Measurements from ENCODE around the gene DDX27. TPM values are rescaled to one million over a fixed set of nuclear protein-coding genes. Genes with fewer than 3 reads are reported as not detected.

Gene DDX27
- total and polyA plus RNA-seq, 2 of the 13 experiments (the other 11 are each of a cell fraction or from before 2014, with no cell fraction given), result 42.6 to 72.8 TPM

GRCh38 chr20:49285813-49286494 is 66.7 kb downstream of the DDX27 start (continued):
- TF ChIP-seq GPBP1L1 (CRISPR knock-in tag; IDR thresholded peaks at IDR 0.05) (no peak), ZNF276 (CRISPR knock-in tag; IDR thresholded peaks at IDR 0.05; ENCODE audit: low read depth) (no peak), AGO2 (optimal IDR thresholded peaks at IDR 0.05; ENCODE audit: low read depth, low read length) (peak; percentile 40), RBM22 (optimal IDR thresholded peaks at IDR 0.05; ENCODE audit: low read length) (peak; percentile 41), ZC3H4 (CRISPR knock-in tag; IDR thresholded peaks at IDR 0.05; ENCODE audit: borderline replicate concordance) (0 out of 2 replicates have a peak, but pooled peaks have one; percentile 25), NFKB2 (CRISPR knock-in tag; IDR thresholded peaks at IDR 0.05; ENCODE audit: borderline replicate concordance) (no peak), RBFOX2 (IDR thresholded peaks at IDR 0.05; ENCODE audit: low read depth, low read length) (peak; percentile 75)
